HEK293 (cell line): ENCODE data around the gene CCDC13.

Source experiments
- CTCF ChIP-seq: fragments of 450-650 bp; formaldehyde crosslinking; IDR thresholded peaks from 2 replicates; pipeline ENCODE4 v1.5.1; 2016; ENCODE audit warnings: missing biosample characterization, missing genetic modification characterization
- GLIS1 ChIP-seq: fragments of 450-650 bp; formaldehyde crosslinking; IDR thresholded peaks from 2 replicates; pipeline ENCODE4 v1.5.1; 2016; ENCODE audit warnings: missing biosample characterization, missing genetic modification characterization
- HOXA7 ChIP-seq: sonication (generic); formaldehyde crosslinking; IDR thresholded peaks from 2 replicates; pipeline ENCODE4 v1.8.1; 2022; ENCODE audit warnings: missing genetic modification reagents, borderline replicate concordance
- OVOL3 ChIP-seq: fragments of 450-650 bp; formaldehyde crosslinking; IDR thresholded peaks from 2 replicates; pipeline ENCODE4 v1.5.1; 2016; ENCODE audit warnings: missing biosample characterization, missing genetic modification characterization
- YY1 ChIP-seq: fragments of 450-650 bp; formaldehyde crosslinking; IDR thresholded peaks from 2 replicates; pipeline ENCODE4 v1.5.1; 2018; ENCODE audit warnings: missing biosample characterization, missing genetic modification characterization
- ZBTB20 ChIP-seq: fragments of 450-650 bp; formaldehyde crosslinking; IDR thresholded peaks from 2 replicates; pipeline ENCODE4 v1.5.1; 2016; ENCODE audit warnings: missing biosample characterization, missing genetic modification characterization
- ZEB2 ChIP-seq: fragments of 450-650 bp; formaldehyde crosslinking; IDR thresholded peaks from 2 replicates; pipeline ENCODE4 v1.5.1; 2016; ENCODE audit warnings: missing biosample characterization, missing genetic modification characterization
- ZFP3 ChIP-seq: fragments of 450-650 bp; formaldehyde crosslinking; IDR thresholded peaks from 2 replicates; pipeline ENCODE4 v1.5.1; 2016; ENCODE audit warnings: low read depth, missing biosample characterization, missing genetic modification characterization
- ZNF146 ChIP-seq: fragments of 450-650 bp; formaldehyde crosslinking; IDR thresholded peaks from 2 replicates; pipeline ENCODE4 v1.5.1; 2016; ENCODE audit warnings: missing biosample characterization, missing genetic modification characterization
- ZNF157 ChIP-seq: fragments of 450-650 bp; formaldehyde crosslinking; IDR thresholded peaks from 2 replicates; pipeline ENCODE4 v1.5.1; 2016; ENCODE audit warnings: missing biosample characterization, missing genetic modification characterization
- ZNF174 ChIP-seq: fragments of 450-650 bp; formaldehyde crosslinking; IDR thresholded peaks from 2 replicates; pipeline ENCODE4 v1.5.0; 2017; ENCODE audit warnings: missing biosample characterization, mild to moderate bottlenecking, missing genetic modification characterization
- ZNF302 ChIP-seq: fragments of 450-650 bp; formaldehyde crosslinking; IDR thresholded peaks from 2 replicates; pipeline ENCODE4 v1.5.1; 2016; ENCODE audit warnings: missing biosample characterization, missing genetic modification characterization, low read depth
- ZNF426 ChIP-seq: fragments of 450-650 bp; formaldehyde crosslinking; IDR thresholded peaks from 2 replicates; pipeline ENCODE4 v1.5.1; 2017; ENCODE audit warnings: missing biosample characterization, missing genetic modification characterization, mild to moderate bottlenecking, inconsistent platforms, moderate library complexity
- ZNF514 ChIP-seq: fragments of 450-650 bp; formaldehyde crosslinking; IDR thresholded peaks from 2 replicates; pipeline ENCODE4 v1.5.1; 2016; ENCODE audit warnings: missing biosample characterization, missing genetic modification characterization
- ZNF549 ChIP-seq: fragments of 450-650 bp; IDR thresholded peaks from 2 replicates; pipeline ENCODE4 v1.5.1; 2018; ENCODE audit warnings: missing biosample characterization, missing genetic modification characterization, mild to moderate bottlenecking, inconsistent platforms, moderate library complexity
- ZNF558 ChIP-seq: fragments of 450-650 bp; formaldehyde crosslinking; IDR thresholded peaks from 2 replicates; pipeline ENCODE4 v1.5.1; 2016; ENCODE audit warnings: missing biosample characterization, missing genetic modification characterization
- ZNF747 ChIP-seq: fragments of 450-650 bp; formaldehyde crosslinking; IDR thresholded peaks from 2 replicates; pipeline ENCODE4 v1.5.1; 2016; ENCODE audit warnings: missing biosample characterization, missing genetic modification characterization
- ZNF76 ChIP-seq: fragments of 450-650 bp; formaldehyde crosslinking; IDR thresholded peaks from 2 replicates; pipeline ENCODE4; 2016; ENCODE audit warnings: low read depth, missing biosample characterization, missing genetic modification characterization, borderline replicate concordance
- ZNF837 ChIP-seq: fragments of 450-650 bp; formaldehyde crosslinking; IDR thresholded peaks from 2 replicates; pipeline ENCODE4 v1.5.1; 2016; ENCODE audit warnings: missing biosample characterization, missing genetic modification characterization
- ZSCAN16 ChIP-seq: fragments of 450-650 bp; formaldehyde crosslinking; IDR thresholded peaks from 2 replicates; pipeline ENCODE4 v1.5.1; 2016; ENCODE audit warnings: missing biosample characterization, missing genetic modification characterization
- ZSCAN18 ChIP-seq: fragments of 450-650 bp; formaldehyde crosslinking; IDR thresholded peaks from 2 replicates; pipeline ENCODE4 v1.5.1; 2016; ENCODE audit warnings: missing biosample characterization, missing genetic modification characterization
- ZXDB ChIP-seq: fragments of 450-650 bp; formaldehyde crosslinking; IDR thresholded peaks from 2 replicates; pipeline ENCODE4 v1.5.1; 2016; ENCODE audit warnings: missing biosample characterization, missing genetic modification characterization
- TF ChIP-seq, protein P1 (sequence below): fragments of 450-650 bp; formaldehyde crosslinking; IDR thresholded peaks from 2 replicates; pipeline ENCODE4 v1.5.1; 2017; ENCODE audit warnings: missing biosample characterization, missing genetic modification characterization
- TF ChIP-seq, protein P2 (sequence below): fragments of 450-650 bp; formaldehyde crosslinking; IDR thresholded peaks from 2 replicates; pipeline ENCODE4 v1.5.1; 2016; ENCODE audit warnings: missing biosample characterization, missing genetic modification characterization
- TF ChIP-seq, protein P3 (sequence below): fragments of 450-650 bp; formaldehyde crosslinking; IDR thresholded peaks from 2 replicates; pipeline ENCODE4 v1.5.1; 2016; ENCODE audit warnings: missing biosample characterization, missing genetic modification characterization

CCDC13 gene

DNA sequence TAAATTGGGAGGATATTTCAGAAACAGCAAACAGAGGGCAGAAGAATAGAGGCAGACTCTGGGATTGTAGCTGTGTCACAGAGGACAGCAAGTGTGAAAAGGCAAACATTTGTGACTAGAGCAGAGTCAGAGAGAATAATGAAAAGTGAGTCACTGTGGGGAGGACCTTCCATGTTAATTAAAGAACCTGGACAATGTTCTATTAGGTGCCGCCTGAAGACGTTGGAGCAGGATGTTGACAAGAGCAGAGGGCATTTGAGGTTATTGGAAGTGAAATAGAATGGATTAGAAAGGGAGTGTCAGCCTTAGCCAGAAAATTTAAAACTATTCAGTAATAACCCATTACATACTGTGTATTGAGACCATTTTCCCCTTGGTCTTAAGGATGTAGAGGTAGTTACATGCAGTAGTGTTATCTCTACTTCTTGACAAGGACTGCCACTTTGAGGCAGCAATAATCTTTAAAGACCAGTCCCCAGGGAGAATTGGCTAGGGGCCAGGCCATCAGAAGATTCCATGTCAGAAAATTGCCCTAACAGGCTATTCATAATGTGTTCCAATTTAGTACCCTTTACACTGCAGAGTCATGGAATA lies 42.0 kb upstream of the CCDC13 start (continued):
- TF ChIP-seq, protein P1, sequence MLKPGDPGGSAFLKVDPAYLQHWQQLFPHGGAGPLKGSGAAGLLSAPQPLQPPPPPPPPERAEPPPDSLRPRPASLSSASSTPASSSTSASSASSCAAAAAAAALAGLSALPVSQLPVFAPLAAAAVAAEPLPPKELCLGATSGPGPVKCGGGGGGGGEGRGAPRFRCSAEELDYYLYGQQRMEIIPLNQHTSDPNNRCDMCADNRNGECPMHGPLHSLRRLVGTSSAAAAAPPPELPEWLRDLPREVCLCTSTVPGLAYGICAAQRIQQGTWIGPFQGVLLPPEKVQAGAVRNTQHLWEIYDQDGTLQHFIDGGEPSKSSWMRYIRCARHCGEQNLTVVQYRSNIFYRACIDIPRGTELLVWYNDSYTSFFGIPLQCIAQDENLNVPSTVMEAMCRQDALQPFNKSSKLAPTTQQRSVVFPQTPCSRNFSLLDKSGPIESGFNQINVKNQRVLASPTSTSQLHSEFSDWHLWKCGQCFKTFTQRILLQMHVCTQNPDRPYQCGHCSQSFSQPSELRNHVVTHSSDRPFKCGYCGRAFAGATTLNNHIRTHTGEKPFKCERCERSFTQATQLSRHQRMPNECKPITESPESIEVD (tag by site-specific recombination), result peak; percentile 89
- TF ChIP-seq ZBTB20 (tag by site-specific recombination) (peak; percentile 26; the same call in 1 of the 2 replicates), ZNF174 (tag by site-specific recombination) (no peak), ZSCAN18 (tag by site-specific recombination) (no peak), ZNF549 (tag by site-specific recombination) (no peak), GLIS1 (tag by site-specific recombination) (peak; percentile 74), HOXA7 (CRISPR knock-in tag) (no peak), OVOL3 (no peak; the same call in 1 of the 2 replicates), ZNF76 (tag by site-specific recombination) (no peak), ZNF558 (tag by site-specific recombination) (no peak), ZFP3 (tag by site-specific recombination) (no peak), ZNF426 (tag by site-specific recombination) (no peak), ZNF146 (no peak), CTCF (tag by site-specific recombination) (no peak), ZNF302 (no peak), ZNF747 (tag by site-specific recombination) (no peak), ZXDB (tag by site-specific recombination) (peak; percentile 40; the same call in 1 of the 2 replicates), ZNF514 (tag by site-specific recombination) (no peak), ZNF837 (no peak), ZEB2 (tag by site-specific recombination) (0 out of 2 replicates have a peak, but pooled peaks have one; percentile 56), ZNF157 (tag by site-specific recombination) (no peak), YY1 (tag by site-specific recombination) (no peak), ZSCAN16 (tag by site-specific recombination) (no peak)
- TF ChIP-seq, protein P2, sequence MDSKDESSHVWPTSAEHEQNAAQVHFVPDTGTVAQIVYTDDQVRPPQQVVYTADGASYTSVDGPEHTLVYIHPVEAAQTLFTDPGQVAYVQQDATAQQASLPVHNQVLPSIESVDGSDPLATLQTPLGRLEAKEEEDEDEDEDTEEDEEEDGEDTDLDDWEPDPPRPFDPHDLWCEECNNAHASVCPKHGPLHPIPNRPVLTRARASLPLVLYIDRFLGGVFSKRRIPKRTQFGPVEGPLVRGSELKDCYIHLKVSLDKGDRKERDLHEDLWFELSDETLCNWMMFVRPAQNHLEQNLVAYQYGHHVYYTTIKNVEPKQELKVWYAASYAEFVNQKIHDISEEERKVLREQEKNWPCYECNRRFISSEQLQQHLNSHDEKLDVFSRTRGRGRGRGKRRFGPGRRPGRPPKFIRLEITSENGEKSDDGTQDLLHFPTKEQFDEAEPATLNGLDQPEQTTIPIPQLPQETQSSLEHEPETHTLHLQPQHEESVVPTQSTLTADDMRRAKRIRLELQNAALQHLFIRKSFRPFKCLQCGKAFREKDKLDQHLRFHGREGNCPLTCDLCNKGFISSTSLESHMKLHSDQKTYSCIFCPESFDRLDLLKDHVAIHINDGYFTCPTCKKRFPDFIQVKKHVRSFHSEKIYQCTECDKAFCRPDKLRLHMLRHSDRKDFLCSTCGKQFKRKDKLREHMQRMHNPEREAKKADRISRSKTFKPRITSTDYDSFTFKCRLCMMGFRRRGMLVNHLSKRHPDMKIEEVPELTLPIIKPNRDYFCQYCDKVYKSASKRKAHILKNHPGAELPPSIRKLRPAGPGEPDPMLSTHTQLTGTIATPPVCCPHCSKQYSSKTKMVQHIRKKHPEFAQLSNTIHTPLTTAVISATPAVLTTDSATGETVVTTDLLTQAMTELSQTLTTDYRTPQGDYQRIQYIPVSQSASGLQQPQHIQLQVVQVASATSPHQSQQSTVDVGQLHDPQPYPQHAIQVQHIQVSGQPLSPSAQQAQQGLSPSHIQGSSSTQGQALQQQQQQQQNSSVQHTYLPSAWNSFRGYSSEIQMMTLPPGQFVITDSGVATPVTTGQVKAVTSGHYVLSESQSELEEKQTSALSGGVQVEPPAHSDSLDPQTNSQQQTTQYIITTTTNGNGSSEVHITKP (tag by site-specific recombination), result peak; percentile 70
- TF ChIP-seq, protein P3, sequence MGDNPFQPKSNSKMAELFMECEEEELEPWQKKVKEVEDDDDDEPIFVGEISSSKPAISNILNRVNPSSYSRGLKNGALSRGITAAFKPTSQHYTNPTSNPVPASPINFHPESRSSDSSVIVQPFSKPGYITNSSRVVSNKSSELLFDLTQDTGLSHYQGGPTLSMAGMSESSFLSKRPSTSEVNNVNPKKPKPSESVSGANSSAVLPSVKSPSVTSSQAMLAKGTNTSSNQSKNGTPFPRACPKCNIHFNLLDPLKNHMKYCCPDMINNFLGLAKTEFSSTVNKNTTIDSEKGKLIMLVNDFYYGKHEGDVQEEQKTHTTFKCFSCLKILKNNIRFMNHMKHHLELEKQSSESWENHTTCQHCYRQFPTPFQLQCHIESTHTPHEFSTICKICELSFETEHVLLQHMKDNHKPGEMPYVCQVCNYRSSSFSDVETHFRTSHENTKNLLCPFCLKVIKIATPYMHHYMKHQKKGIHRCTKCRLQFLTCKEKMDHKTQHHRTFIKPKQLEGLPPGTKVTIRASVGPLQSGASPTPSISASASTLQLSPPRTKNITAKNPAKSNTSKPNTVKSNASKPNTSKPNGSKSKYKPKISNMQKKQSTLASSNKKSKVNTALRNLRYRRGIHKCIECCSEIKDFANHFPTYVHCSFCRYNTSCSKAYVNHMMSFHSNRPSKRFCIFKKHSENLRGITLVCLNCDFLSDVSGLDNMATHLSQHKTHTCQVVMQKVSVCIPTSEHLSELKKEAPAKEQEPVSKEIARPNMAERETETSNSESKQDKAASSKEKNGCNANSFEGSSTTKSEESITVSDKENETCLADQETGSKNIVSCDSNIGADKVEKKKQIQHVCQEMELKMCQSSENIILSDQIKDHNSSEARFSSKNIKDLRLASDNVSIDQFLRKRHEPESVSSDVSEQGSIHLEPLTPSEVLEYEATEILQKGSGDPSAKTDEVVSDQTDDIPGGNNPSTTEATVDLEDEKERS, result no peak
